ENCODE measurements around the gene GJC1.
A peak's percentile ranks its signal among the peaks of the same experiment; 100 is the strongest.

GJC1 gene

DNA sequence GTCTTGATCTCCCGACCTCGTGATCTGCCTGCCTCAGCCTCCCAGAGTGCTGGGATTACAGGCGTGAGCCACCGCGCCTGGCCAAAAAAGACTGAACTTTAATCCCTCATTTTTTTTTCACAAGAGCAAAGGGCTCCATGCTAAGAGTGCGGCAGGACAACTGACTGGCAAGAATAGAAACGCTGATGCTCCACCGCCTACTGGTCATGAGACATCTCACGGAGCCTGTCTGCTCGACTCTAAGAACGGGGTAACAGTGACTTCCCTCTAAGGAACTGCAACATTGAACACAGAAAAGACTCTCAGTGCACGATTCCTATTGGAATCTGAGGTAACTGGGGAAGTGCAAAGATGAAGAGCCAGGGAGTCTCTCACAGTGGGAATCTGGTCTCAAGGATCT lies 41.5 kb upstream of the GJC1 start:
- DNase-seq (ENCODE audit: low read depth): no peak
- H3K4me3 ChIP-seq (ENCODE audit: low read depth, low read length): no peak overlapping the region
- TF ChIP-seq, protein P1, sequence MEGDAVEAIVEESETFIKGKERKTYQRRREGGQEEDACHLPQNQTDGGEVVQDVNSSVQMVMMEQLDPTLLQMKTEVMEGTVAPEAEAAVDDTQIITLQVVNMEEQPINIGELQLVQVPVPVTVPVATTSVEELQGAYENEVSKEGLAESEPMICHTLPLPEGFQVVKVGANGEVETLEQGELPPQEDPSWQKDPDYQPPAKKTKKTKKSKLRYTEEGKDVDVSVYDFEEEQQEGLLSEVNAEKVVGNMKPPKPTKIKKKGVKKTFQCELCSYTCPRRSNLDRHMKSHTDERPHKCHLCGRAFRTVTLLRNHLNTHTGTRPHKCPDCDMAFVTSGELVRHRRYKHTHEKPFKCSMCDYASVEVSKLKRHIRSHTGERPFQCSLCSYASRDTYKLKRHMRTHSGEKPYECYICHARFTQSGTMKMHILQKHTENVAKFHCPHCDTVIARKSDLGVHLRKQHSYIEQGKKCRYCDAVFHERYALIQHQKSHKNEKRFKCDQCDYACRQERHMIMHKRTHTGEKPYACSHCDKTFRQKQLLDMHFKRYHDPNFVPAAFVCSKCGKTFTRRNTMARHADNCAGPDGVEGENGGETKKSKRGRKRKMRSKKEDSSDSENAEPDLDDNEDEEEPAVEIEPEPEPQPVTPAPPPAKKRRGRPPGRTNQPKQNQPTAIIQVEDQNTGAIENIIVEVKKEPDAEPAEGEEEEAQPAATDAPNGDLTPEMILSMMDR (IDR thresholded peaks at IDR 0.05; ENCODE audit: low read depth, low read length, missing control alignments): no peak
- in situ Hi-C loops (cut with HindIII; ENCODE audit: low sequenced_read_pairs): no loop called here

DNA sequence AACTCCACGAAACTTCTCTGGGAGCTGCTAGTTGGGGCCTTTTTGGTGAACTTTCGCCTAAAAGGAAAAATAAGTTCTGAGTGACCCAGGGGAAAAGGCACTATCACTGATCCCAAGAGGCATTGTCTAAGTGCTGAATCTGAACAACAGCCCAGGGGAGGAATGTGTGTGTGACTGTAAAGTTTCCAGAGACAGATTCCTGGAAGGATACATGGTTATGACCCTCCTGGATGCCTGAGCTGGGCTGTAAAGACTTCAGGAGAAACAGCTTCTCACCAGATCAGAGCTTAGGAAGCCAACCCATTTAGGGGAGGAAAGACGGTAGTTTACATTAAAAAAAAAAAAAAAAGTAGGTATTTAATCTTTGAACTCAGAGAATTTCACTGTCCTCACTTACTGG lies 37.8 kb upstream of the GJC1 start:
- DNase-seq (ENCODE audit: low read depth): no peak
- TF ChIP-seq, protein P1 (IDR thresholded peaks at IDR 0.05; ENCODE audit: low read depth, low read length, missing control alignments): no peak
- H3K4me3 ChIP-seq (ENCODE audit: low read depth, low read length): no peak overlapping the region
- in situ Hi-C loops (cut with HindIII; ENCODE audit: low sequenced_read_pairs): no loop called here

DNA sequence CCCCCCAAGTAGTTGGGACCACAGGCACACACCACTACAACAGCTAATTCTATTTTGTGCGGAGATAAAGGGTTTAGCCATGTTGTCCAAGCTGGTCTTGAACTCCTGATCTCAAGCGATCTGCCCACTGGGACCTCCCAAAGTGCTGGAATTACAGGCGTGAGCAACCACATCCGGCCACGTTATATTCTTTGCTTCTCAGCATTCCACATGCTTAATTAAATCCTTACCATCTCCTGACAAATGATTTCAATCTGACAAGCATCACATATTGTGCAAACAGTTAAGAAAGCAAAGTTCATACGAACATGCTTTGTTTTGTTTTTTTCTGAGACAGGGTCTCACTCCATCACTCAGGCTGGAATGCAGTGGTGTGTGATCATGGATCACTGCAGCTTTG lies 35.8 kb upstream of the GJC1 start:
- DNase-seq (ENCODE audit: low read depth): no peak
- no peak overlapping the region for H3K4me3 ChIP-seq (ENCODE audit: low read depth, low read length)
- TF ChIP-seq, protein P1 (IDR thresholded peaks at IDR 0.05; ENCODE audit: low read depth, low read length, missing control alignments): no peak
- in situ Hi-C loops (cut with HindIII; ENCODE audit: low sequenced_read_pairs): no loop called here

DNA sequence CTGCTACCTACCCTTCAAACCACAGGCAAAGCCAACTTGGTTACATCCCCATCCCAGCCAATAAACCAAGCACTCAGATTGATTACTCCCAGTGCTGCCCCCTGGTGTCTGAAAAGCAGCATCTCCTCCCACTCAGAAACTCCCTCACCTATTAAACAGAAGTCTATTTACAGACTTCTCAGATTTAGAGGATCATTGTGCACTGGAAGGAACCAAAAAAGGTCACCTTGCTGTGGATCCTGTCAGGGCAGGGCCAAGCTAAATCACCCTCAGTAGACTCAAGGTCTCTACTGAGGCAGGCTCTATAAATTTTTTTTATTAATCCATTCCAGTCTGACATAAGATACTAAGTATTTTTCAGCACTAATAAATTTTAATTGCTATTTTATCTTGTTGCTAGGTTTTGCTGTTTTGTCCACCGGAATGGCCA lies 35.2 kb upstream of the GJC1 start:
- TF ChIP-seq, protein P1 (IDR thresholded peaks at IDR 0.05; ENCODE audit: low read depth, low read length, missing control alignments): peak; percentile 85

DNA sequence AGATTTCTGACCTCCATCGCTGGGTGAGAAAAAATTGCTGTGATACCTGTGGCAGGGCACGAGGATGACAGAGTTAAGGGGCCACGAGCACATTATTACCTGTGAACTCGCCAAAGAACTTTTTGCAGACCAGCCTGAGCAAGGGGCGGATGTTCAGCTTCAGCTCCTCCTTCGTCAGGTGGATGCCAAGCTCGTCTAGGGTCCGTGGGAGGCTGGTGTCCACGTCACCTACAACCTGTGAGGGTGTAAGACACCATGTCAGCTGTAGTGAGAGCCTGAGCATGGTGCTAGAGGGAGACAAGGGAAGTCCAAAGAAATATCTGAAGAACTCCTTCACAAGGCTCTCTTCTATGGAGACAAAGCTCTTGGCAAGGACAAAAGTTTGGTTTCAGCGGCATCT lies 34.7 kb upstream of the GJC1 start:
- TF ChIP-seq, protein P1 (IDR thresholded peaks at IDR 0.05; ENCODE audit: low read depth, low read length, missing control alignments): no peak
- no peak overlapping the region for H3K4me3 ChIP-seq (ENCODE audit: low read depth, low read length)
- in situ Hi-C loops (cut with HindIII; ENCODE audit: low sequenced_read_pairs): no loop called here
- DNase-seq (ENCODE audit: low read depth): no peak

More for the DNA sequence above, 35.2 kb upstream of the GJC1 start:
- DNase-seq (ENCODE audit: low read depth): peak; percentile 62
- no peak overlapping the region for H3K4me3 ChIP-seq (ENCODE audit: low read depth, low read length)
- in situ Hi-C loops (cut with HindIII; ENCODE audit: low sequenced_read_pairs): no loop called here

DNA sequence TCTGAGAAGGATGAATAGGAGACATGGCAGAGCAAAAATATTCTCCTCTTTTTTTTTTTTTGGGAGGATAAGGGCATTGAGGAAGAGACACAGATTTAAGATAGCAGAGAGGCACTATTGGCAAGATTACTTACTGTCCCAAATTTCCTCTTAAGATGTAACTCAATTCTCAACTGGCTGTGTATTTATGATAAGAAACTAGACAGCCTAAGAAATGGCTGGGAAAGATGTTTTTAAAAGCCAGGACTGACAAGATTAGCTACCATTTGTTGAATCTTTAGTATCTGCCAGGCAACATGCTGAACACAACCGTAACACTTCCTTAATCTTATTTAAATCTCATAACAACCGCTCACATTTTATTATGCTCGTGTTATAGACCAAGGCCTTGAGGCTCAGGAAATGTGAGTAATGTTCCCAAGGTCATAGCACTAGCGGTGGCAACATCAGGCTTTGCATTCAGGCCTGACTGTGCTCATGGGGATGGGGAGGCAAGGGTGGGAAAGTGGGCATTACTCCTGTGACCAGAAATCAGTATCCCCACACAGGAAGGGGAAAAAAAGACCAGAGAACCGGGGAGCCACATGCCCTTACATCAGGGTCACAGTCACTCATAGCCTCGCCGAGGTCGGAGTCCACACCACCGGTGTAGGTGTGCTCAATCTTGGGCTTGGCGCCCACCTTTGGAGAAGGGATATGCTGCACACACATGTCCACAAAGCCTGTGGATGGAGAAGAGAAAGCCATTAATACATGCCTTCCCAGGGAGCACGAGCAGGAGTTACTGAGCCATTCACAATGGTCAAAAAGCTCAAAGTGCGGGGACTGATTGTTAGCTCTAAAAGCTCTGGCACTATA lies 33.2 kb upstream of the GJC1 start:
- H3K4me3 ChIP-seq (ENCODE audit: low read depth, low read length): no peak overlapping the region
- TF ChIP-seq, protein P1 (IDR thresholded peaks at IDR 0.05; ENCODE audit: low read depth, low read length, missing control alignments): no peak
- in situ Hi-C loops (cut with HindIII; ENCODE audit: low sequenced_read_pairs): no loop called here
- DNase-seq (ENCODE audit: low read depth): no peak

Measured in astrocyte of the cerebellum (primary cell).